H54 (cell line): ENCODE measurements around the gene MSL3B.

ENCODE experiments used
- DNase-seq: peaks from one replicate; pipeline ENCODE4 v3.0.0; 2011; ENCODE audit warnings: low spot score, mixed read lengths; ENCODE audit not compliant: insufficient read length
- FAIRE-seq: peaks from 3 replicates; lab custom pipeline; 2011; peaks lifted over from hg19 to GRCh38; lab: Jason Lieb, UNC
- POLR2A ChIP-seq: IDR thresholded peaks from 2 replicates; pipeline ENCODE4 v1.6.1; 2011; ENCODE audit warnings: low read depth, mild to moderate bottlenecking, low read length

The MSL3B gene

GRCh38 chr2:233833345-233833744 lies 34.8 kb downstream of the MSL3B start:
- TF ChIP-seq POLR2A = no peak
- FAIRE-seq = no peak
- no peak for DNase-seq

- peak; percentile 71 for DNase-seq
- FAIRE-seq = peak; percentile 48
- TF ChIP-seq POLR2A = no peak
Observed at GRCh38 chr2:233832869-233833311, 35.3 kb downstream of the MSL3B start.

GRCh38 chr2:233832414-233832813 lies 35.8 kb downstream of the MSL3B start:
- TF ChIP-seq POLR2A = no peak
- DNase-seq (no peak), FAIRE-seq (no peak)

- TF ChIP-seq POLR2A = no peak
- DNase-seq (no peak), FAIRE-seq (no peak)
Observed at GRCh38 chr2:233831861-233832260, 36.3 kb downstream of the MSL3B start.

- DNase-seq (no peak), FAIRE-seq (no peak)
- no peak for TF ChIP-seq POLR2A
Observed at GRCh38 chr2:233831011-233831721, 37.0 kb downstream of the MSL3B start.

- no peak for FAIRE-seq
Observed at GRCh38 chr2:233830111-233830802, 37.9 kb downstream of the MSL3B start.

GRCh38 chr2:233829193-233830110 lies 38.7 kb downstream of the MSL3B start:
- DNase-seq (no peak), FAIRE-seq (no peak)
- no peak for TF ChIP-seq POLR2A

More at GRCh38 chr2:233830111-233830802, 37.9 kb downstream of the MSL3B start:
- no peak for DNase-seq
- no peak for TF ChIP-seq POLR2A

GRCh38 chr2:233828546-233829192 lies 39.5 kb downstream of the MSL3B start:
- no peak for FAIRE-seq
- no peak for TF ChIP-seq POLR2A
- DNase-seq = no peak

GRCh38 chr2:233824373-233824772 lies 43.8 kb downstream of the MSL3B start:
- no peak for DNase-seq
- FAIRE-seq = no peak
- no peak for TF ChIP-seq POLR2A

GRCh38 chr2:233823731-233824121 lies 44.5 kb downstream of the MSL3B start:
- DNase-seq (no peak), FAIRE-seq (no peak)
- TF ChIP-seq POLR2A = no peak

GRCh38 chr2:233822781-233823730 lies 45.1 kb downstream of the MSL3B start:
- FAIRE-seq (no peak), DNase-seq (no peak)
- no peak for TF ChIP-seq POLR2A

- TF ChIP-seq POLR2A = no peak
- FAIRE-seq (no peak), DNase-seq (no peak)
Observed at GRCh38 chr2:233822101-233822771, 46.0 kb downstream of the MSL3B start.
